ENCODE measurements around the gene BZW2.
A peak's percentile ranks its signal among the peaks of the same experiment; 100 is the strongest.

BZW2 gene

DNA sequence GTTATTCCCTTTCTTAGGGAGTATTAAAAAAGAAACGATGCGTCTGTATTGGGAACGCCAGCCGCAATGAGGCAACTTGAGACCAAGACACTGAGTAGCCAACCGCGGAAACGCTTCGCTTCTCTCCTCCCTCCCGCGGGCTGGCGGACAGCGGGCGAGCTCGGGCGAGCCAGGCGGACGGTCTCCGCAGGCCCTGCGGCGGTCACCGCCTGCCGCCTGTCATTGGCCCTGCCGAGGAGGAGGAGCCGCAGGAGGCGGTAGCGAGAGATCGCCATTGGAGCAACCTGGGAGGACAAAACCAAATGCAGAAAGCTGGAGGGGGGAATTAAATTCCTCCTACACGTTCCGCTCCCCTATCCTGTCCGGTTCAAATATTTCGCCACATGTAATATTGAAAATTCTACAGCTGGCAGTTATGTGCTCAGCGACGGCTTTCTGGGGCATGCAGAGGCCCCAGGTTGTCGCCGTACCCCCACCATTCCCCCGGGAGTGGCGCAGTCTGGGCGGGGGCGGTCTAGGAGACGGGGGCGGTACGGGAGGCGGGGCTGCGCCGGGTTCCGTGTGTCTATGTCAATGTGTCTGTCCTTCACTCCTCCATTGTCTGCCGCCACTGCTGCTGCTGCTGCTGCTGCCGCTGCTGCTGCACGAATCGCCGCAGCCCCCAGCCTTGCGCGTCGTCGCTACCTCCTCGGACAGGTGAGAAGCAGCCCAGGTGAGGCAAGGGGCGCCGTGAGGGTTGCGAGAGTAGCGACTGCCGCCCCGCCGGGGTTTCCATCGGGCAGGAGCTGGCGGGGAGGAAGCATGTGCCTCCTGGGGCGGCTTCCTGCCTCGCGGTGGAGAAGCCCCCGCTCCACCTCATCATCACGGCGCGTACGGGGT lies at the start of gene BZW2, which contains the start of gene ANKMY2:
Gene BZW2 (plus strand): TSS at position 589 of the 879 bp plus-strand sequence. CDS start 19,263 bp downstream, outside the sequence.
Gene ANKMY2 (minus strand): TSS at position 162 of the 879 bp plus-strand sequence. CDS start 181 bp downstream, outside the sequence.
- Mint-ChIP-seq H3K27ac (peak within 1 kb of the TSS; percentile 93), H3K9me3 (no peaks in the 10 kb centered on the region), H3K4me1 (ENCODE audit: low read depth) (peaks cover 47% of the 10 kb centered on the region), H3K27me3 (no peaks in the 10 kb centered on the region), H3K4me3 (peak within 1 kb of the TSS; percentile 91), H3K36me3 (ENCODE audit: low read depth) (peaks cover 32% of the 10 kb centered on the region)
- intact Hi-C loops (cut with micrococcal nuclease), result loop anchor here (2.0 to 5.0 kb wide), 2 partner anchors 23 to 36 kb away; no protein-coding TSS in a partner anchor

- Mint-ChIP-seq H3K4me3 (no peak overlapping the region), H3K27me3 (no peaks in the 10 kb centered on the region), H3K27ac (no peak overlapping the region), H3K36me3 (ENCODE audit: low read depth) (peaks cover 50% of the 10 kb centered on the region), H3K9me3 (no peaks in the 10 kb centered on the region), H3K4me1 (ENCODE audit: low read depth) (no peaks in the 10 kb centered on the region)
- intact Hi-C loops (cut with micrococcal nuclease), result no loop called here
Observed at GRCh38 chr7:16598015-16598414, 48.0 kb upstream of the BZW2 start.

DNA sequence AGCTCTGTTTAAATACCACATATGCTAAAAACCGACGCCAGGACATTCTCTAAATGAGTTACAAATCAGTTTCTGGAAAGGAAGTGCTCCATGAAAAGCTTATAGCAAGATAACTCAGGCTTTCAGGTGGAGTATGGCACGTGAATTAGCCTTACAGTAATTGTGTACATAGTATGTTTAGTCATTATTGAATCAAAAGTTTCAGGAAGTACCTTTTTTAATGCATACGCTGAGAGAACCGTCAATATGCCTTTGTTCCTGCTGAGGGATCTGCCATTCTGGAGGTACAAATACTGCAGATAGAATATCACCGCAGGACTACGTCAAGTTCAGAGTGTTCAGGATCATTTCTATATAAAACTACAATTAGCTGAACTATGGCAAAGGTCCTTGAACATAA lies 46.1 kb upstream of the BZW2 start:
- no peaks in the 10 kb centered on the region for H3K4me1 Mint-ChIP-seq (ENCODE audit: low read depth)
- peaks cover 67% of the 10 kb centered on the region for H3K36me3 Mint-ChIP-seq (ENCODE audit: low read depth)
- no peaks in the 10 kb centered on the region for H3K27me3 Mint-ChIP-seq
- H3K9me3 Mint-ChIP-seq, result no peaks in the 10 kb centered on the region
- H3K27ac Mint-ChIP-seq, result no peak overlapping the region
- H3K4me3 Mint-ChIP-seq, result no peak overlapping the region
- intact Hi-C loops (cut with micrococcal nuclease), result loop anchor here (5.0 kb wide), 1 partner anchor 317 kb away; no protein-coding TSS in a partner anchor

GRCh38 chr7:16603633-16604032 lies 42.3 kb upstream of the BZW2 start:
- H3K36me3 Mint-ChIP-seq (ENCODE audit: low read depth), result peaks cover 89% of the 10 kb centered on the region
- no peaks in the 10 kb centered on the region for H3K9me3 Mint-ChIP-seq
- intact Hi-C loops (cut with micrococcal nuclease), result loop anchor here (5.0 kb wide), 1 partner anchor 314 kb away; no protein-coding TSS in a partner anchor
- H3K27me3 Mint-ChIP-seq, result no peaks in the 10 kb centered on the region
- H3K4me3 Mint-ChIP-seq, result no peak overlapping the region
- H3K27ac Mint-ChIP-seq, result no peak overlapping the region
- no peaks in the 10 kb centered on the region for H3K4me1 Mint-ChIP-seq (ENCODE audit: low read depth)

DNA sequence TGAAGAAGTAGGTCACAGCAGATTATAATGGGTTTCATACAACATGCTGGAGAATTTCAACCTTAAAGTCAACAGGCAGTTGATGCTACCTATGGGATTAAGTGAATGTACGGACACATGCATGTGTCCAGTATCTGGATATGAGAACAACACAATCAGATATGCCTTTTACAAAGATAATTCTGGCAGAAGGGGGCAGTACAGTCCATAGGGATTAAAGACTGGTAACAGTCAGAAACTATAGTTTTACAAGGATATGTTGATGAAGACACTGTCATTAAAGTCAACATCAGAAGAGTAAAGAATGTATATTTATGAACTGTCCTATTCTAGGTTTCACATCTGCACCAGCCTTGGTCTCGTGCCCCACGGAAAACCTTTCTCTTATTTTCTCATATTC lies 41.9 kb upstream of the BZW2 start:
- Mint-ChIP-seq H3K36me3 (ENCODE audit: low read depth) (peaks cover 89% of the 10 kb centered on the region), H3K27me3 (no peaks in the 10 kb centered on the region), H3K4me3 (no peak overlapping the region), H3K27ac (no peak overlapping the region), H3K4me1 (ENCODE audit: low read depth) (no peaks in the 10 kb centered on the region), H3K9me3 (no peaks in the 10 kb centered on the region)
- intact Hi-C loops (cut with micrococcal nuclease), result loop anchor here (5.0 kb wide), 1 partner anchor 313 kb away; no protein-coding TSS in a partner anchor

GRCh38 chr7:16606704-16607103 lies 39.3 kb upstream of the BZW2 start:
- intact Hi-C loops (cut with micrococcal nuclease), result no loop called here
- H3K27me3 Mint-ChIP-seq, result no peaks in the 10 kb centered on the region

GRCh38 chr7:16609842-16610450 lies 36.0 kb upstream of the BZW2 start:
- Mint-ChIP-seq H3K27ac (no peak overlapping the region), H3K36me3 (ENCODE audit: low read depth) (peaks cover 72% of the 10 kb centered on the region), H3K4me3 (no peak overlapping the region), H3K4me1 (ENCODE audit: low read depth) (peaks cover 17% of the 10 kb centered on the region), H3K9me3 (no peaks in the 10 kb centered on the region), H3K27me3 (no peaks in the 10 kb centered on the region)
- intact Hi-C loops (cut with micrococcal nuclease), result no loop called here

More at GRCh38 chr7:16606704-16607103, 39.3 kb upstream of the BZW2 start:
- H3K9me3 Mint-ChIP-seq, result no peaks in the 10 kb centered on the region
- peak overlapping the region; percentile 30 for H3K27ac Mint-ChIP-seq
- peaks cover 15% of the 10 kb centered on the region for H3K4me1 Mint-ChIP-seq (ENCODE audit: low read depth)
- no peak overlapping the region for H3K4me3 Mint-ChIP-seq
- peaks cover 79% of the 10 kb centered on the region for H3K36me3 Mint-ChIP-seq (ENCODE audit: low read depth)

DNA sequence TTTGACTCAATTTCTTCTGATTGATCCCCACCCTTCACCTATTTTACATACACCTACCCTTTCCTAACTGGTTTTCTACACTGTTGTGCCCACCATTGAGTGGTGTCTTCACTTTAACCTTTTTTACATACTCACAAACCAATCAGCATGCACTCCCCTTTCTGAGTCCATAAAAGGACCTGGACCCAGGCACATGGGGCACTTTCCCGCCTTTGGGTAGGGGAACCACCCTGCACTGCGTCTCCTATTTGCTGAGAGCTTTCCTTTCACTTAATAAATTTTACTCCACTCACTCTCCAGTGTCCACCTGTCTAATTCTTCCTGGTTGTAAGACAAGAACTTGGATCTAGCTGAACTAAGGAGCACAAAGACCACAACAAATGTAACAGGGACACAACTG lies 34.3 kb upstream of the BZW2 start:
- Mint-ChIP-seq H3K9me3 (no peaks in the 10 kb centered on the region), H3K27me3 (no peaks in the 10 kb centered on the region)

DNA sequence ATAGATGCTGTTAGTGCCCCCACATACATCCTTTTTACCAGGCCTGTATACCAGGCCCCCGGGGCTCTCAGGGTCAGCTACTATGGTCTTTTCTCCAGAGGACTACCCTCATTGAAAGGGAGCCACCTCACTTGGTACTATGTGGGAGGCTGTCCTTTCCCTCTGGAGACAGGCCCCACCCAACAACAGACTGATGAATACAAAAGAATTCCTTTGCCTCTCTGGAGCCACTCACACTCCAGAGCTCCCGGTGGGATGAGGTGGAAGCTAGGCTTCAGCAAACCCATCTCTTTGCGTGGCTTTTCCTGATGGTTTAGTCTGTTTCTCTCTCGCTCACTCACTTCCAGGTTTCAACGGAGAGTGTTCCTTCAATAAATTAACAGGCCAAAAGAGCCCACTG lies 30.8 kb upstream of the BZW2 start:
- no peaks in the 10 kb centered on the region for H3K27me3 Mint-ChIP-seq
- intact Hi-C loops (cut with micrococcal nuclease), result no loop called here
- no peak overlapping the region for H3K4me3 Mint-ChIP-seq
- no peak overlapping the region for H3K27ac Mint-ChIP-seq
- H3K4me1 Mint-ChIP-seq (ENCODE audit: low read depth), result peaks cover 10% of the 10 kb centered on the region
- H3K9me3 Mint-ChIP-seq, result no peaks in the 10 kb centered on the region
- peaks cover 73% of the 10 kb centered on the region for H3K36me3 Mint-ChIP-seq (ENCODE audit: low read depth)

More for the DNA sequence above, 34.3 kb upstream of the BZW2 start:
- H3K4me3 Mint-ChIP-seq, result no peak overlapping the region
- peaks cover 71% of the 10 kb centered on the region for H3K36me3 Mint-ChIP-seq (ENCODE audit: low read depth)
- intact Hi-C loops (cut with micrococcal nuclease), result no loop called here
- H3K4me1 Mint-ChIP-seq (ENCODE audit: low read depth), result peaks cover 17% of the 10 kb centered on the region
- no peak overlapping the region for H3K27ac Mint-ChIP-seq

- H3K4me1 Mint-ChIP-seq (ENCODE audit: low read depth), result peaks cover 5% of the 10 kb centered on the region
- no peaks in the 10 kb centered on the region for H3K9me3 Mint-ChIP-seq
- no peak overlapping the region for H3K4me3 Mint-ChIP-seq
- H3K27ac Mint-ChIP-seq, result no peak overlapping the region
- H3K27me3 Mint-ChIP-seq, result no peaks in the 10 kb centered on the region
- H3K36me3 Mint-ChIP-seq (ENCODE audit: low read depth), result peaks cover 73% of the 10 kb centered on the region
- intact Hi-C loops (cut with micrococcal nuclease), result no loop called here
Observed at GRCh38 chr7:16616122-16616521, 29.9 kb upstream of the BZW2 start.

DNA sequence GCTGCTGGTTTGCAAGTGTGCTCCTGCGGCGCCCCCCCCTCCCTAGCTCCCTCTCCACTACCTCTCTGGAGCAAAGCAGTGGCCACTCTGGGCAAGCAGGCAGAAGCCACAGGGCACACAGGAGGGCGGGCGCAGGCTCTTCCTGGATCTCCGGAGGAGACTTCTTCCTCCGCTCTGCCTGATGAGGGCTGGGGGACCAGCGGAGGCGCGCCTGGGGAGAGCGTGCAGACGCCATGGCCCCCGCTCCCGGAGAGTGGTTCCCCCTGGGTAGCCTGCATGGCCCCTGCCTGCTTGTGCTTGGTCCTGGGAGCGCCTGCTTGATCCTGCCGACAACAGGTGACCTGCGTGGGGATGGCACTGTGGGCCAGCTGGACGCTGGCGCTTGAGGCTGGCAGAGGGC lies 29.4 kb upstream of the BZW2 start:
- Mint-ChIP-seq H3K27ac (no peak overlapping the region), H3K4me3 (no peak overlapping the region), H3K27me3 (no peaks in the 10 kb centered on the region), H3K36me3 (ENCODE audit: low read depth) (peaks cover 76% of the 10 kb centered on the region), H3K4me1 (ENCODE audit: low read depth) (peaks cover 4% of the 10 kb centered on the region), H3K9me3 (no peaks in the 10 kb centered on the region)
- intact Hi-C loops (cut with micrococcal nuclease), result no loop called here

DNA sequence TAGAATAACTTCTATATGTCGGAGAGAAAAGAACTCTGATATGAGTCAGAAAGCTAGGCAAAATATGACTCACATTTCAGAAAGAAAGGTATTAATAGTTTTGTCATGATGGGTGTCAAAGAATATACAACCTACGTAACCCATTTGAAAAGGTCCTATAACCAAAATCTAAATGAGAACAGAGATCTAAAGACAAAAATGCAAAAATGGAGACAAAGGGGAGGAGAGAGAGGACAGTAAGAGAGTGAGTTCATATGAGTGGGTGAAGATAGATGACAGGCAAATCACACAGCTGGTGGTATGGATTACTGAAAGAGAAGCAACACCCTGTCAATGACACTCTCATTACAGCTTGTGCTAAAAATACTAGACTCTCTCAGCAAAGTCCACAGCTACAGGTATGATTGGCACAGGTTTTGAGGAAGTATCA lies 26.0 kb upstream of the BZW2 start:
- Mint-ChIP-seq H3K27me3 (no peaks in the 10 kb centered on the region), H3K36me3 (ENCODE audit: low read depth) (peaks cover 73% of the 10 kb centered on the region), H3K4me3 (no peak overlapping the region), H3K9me3 (no peaks in the 10 kb centered on the region), H3K4me1 (ENCODE audit: low read depth) (peaks cover 8% of the 10 kb centered on the region), H3K27ac (no peak overlapping the region)
- intact Hi-C loops (cut with micrococcal nuclease), result no loop called here

GRCh38 chr7:16626388-16626787 lies 19.6 kb upstream of the BZW2 start:
- Mint-ChIP-seq H3K9me3 (no peaks in the 10 kb centered on the region), H3K36me3 (ENCODE audit: low read depth) (peaks cover 52% of the 10 kb centered on the region), H3K4me3 (no peak overlapping the region), H3K27me3 (no peaks in the 10 kb centered on the region), H3K27ac (no peak overlapping the region), H3K4me1 (ENCODE audit: low read depth) (peaks cover 8% of the 10 kb centered on the region)
- intact Hi-C loops (cut with micrococcal nuclease), result no loop called here

DNA sequence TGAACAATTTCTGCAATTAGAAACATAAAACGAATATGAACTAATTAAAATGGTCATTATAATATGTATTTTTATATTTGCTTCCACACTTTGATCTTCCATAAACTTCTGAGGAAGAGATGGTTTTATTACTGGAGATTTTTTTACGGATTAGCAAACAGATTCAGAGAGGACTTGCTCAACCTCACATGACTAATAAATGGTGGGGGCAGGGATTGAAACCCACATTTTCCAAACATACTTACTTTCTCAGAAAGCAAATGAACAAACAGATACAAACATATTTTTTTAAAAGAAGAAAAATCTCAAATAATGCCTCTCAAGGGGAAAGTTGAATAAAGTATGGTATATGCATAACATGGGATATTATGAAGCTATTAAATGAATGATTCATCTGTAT lies 18.7 kb upstream of the BZW2 start:
- no peaks in the 10 kb centered on the region for H3K9me3 Mint-ChIP-seq
- H3K4me3 Mint-ChIP-seq, result no peak overlapping the region
- H3K4me1 Mint-ChIP-seq (ENCODE audit: low read depth), result peaks cover under 1% of the 10 kb centered on the region
- H3K36me3 Mint-ChIP-seq (ENCODE audit: low read depth), result peaks cover 50% of the 10 kb centered on the region
- intact Hi-C loops (cut with micrococcal nuclease), result no loop called here
- H3K27me3 Mint-ChIP-seq, result no peaks in the 10 kb centered on the region
- no peak overlapping the region for H3K27ac Mint-ChIP-seq
